Uterus (tissue), 4 donors: ENCODE data around the gene ZNF784. TPM values are rescaled to one million over a fixed set of nuclear protein-coding genes. Genes with fewer than 3 reads are reported as not detected.
"Not testable (repeated sequence)": the region's sequence is repeated elsewhere in the genome, so short reads cannot be mapped to it uniquely, and the experiment has no call there.

ENCODE experiments used
- DNase-seq, 2 donors: peaks; one replicate each; pipeline ENCODE4 v3.0.0-alpha.2; 2019 to 2020
- H3K27ac ChIP-seq, 2 donors: fragments of 200-600 bp; sonication (generic); 1 replicate in 1 of 2; 2 replicates in 1 of 2; pipeline ENCODE4 v1.5.1; 2016 to 2018
- H3K27me3 ChIP-seq, 2 donors: fragments of 200-600 bp; sonication (generic); one replicate each; pipeline ENCODE4 v1.5.1; 2018 to 2019; ENCODE audit warnings: control low read depth in 1 of 2
- H3K36me3 ChIP-seq, 2 donors: fragments of 200-600 bp; sonication (generic); one replicate each; pipeline ENCODE4 v1.5.1; 2019; ENCODE audit warnings: control low read depth in 1 of 2
- H3K4me1 ChIP-seq, 2 donors: fragments of 200-600 bp; sonication (generic); one replicate each; pipeline ENCODE4 v1.5.1; 2018 to 2019; ENCODE audit warnings: control low read depth in 1 of 2
- H3K4me3 ChIP-seq, 2 donors: fragments of 200-600 bp; sonication (generic); 1 replicate in 1 of 2; 2 replicates in 1 of 2; pipeline ENCODE4 v1.5.1; 2018 to 2019; ENCODE audit warnings: mild to moderate bottlenecking in 1 of 2
- H3K9me3 ChIP-seq, 2 donors: fragments of 200-600 bp; sonication (generic); one replicate each; pipeline ENCODE4 v1.5.1; 2019; ENCODE audit warnings: control low read depth in 1 of 2
- POLR2A ChIP-seq, 2 donors: fragments of 450-650 bp; IDR thresholded peaks; one replicate each; pipeline ENCODE4 v1.6.1; 2016; ENCODE audit warnings: antibody characterized with exemption in 2 of 2, mild to moderate bottlenecking in 1 of 2, moderate library complexity in 1 of 2
- intact Hi-C: fragments of 100-400 bp; cut with DNase I; formaldehyde crosslinking; loops from one replicate; pipeline ENCODE4 v1.15.1; 2023; ENCODE audit warnings: low total_unique reads
- total RNA-seq, 4 donors: library from RNA; depleted of rRNA in 3 of 4; stranded (reverse); fragments of >200 nt in 3 of 4; gene quantifications; one replicate each; pipeline versions ENCODE4 v1.1.0 to v1.2.4, GENCODE V29; 2014 to 2023
- TF ChIP-seq, protein P1 (sequence below), 4 experiments: fragments of 200-600 bp in 2 of 4; fragments of 450-650 bp in 2 of 4; sonication (generic) in 2 of 4; IDR thresholded peaks; one replicate each; pipeline ENCODE4 v1.5.1; 2016 to 2019; ENCODE audit warnings: antibody characterized with exemption in 4 of 4, mild to moderate bottlenecking in 2 of 4, moderate library complexity in 1 of 4
- donor health status: DM: yes; HTN: yes; CAD: no.

The ZNF784 gene
- total RNA-seq, 4 donors from 2014 or later, result 4.1 to 9.6 (median 7.4) TPM

- no peak for TF ChIP-seq POLR2A (IDR thresholded peaks at IDR 0.05)
- TF ChIP-seq, protein P1, sequence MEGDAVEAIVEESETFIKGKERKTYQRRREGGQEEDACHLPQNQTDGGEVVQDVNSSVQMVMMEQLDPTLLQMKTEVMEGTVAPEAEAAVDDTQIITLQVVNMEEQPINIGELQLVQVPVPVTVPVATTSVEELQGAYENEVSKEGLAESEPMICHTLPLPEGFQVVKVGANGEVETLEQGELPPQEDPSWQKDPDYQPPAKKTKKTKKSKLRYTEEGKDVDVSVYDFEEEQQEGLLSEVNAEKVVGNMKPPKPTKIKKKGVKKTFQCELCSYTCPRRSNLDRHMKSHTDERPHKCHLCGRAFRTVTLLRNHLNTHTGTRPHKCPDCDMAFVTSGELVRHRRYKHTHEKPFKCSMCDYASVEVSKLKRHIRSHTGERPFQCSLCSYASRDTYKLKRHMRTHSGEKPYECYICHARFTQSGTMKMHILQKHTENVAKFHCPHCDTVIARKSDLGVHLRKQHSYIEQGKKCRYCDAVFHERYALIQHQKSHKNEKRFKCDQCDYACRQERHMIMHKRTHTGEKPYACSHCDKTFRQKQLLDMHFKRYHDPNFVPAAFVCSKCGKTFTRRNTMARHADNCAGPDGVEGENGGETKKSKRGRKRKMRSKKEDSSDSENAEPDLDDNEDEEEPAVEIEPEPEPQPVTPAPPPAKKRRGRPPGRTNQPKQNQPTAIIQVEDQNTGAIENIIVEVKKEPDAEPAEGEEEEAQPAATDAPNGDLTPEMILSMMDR (IDR thresholded peaks at IDR 0.05), result no peak
- DNase-seq, result no peak
- H3K4me3 ChIP-seq, result peak overlapping the region in 1 of 2 donors; percentile 77
- no peaks in the 10 kb centered on the region for H3K4me1 ChIP-seq
- H3K27ac ChIP-seq, result peak overlapping the region; percentile 90 to 95
- intact Hi-C loops, result no loop called here
- no peaks in the 10 kb centered on the region for H3K27me3 ChIP-seq
- H3K36me3 ChIP-seq, result no peaks in the 10 kb centered on the region
- H3K9me3 ChIP-seq, result no peaks in the 10 kb centered on the region
These were observed 45.3 kb downstream of the ZNF784 start for GRCh38 chr19:55578761-55579747.

DNA sequence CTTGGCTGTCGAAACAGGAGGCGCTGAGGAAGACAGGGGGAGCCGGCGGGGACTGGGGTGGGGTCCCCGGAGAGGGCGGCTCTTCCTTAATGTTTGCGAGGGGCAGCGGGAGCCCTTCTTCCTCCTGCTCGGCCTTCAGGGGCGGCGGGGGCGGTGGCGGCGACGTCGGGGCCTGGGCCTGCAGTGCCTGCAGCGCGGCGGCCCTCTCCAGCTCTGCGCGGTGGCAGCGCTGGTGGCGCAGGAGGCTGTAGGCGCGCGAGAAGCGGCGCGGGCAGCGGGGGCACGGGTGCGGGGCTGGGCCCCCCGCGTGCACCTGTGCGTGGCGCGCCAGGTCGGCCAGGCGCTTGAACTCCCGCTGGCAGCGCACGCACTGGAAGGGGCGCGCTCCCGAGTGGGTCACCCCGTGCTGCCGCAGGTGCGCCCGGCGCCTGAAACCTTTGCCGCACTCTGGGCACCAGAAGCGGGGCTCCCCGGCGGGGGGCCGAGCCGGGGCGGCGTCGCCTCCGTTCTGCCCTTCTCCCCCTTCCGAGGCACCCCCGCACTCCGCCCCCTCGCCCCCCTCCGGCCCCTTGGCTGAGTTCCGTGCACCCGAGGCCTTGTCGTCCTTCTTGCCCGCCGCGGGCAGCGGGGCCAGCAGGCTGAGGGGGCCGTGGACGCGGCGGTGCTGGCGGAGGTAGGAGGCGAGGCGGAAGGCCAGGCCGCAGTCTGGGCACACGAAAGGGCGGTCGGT, 46.2 kb downstream of the ZNF784 start:
- TF ChIP-seq POLR2A (IDR thresholded peaks at IDR 0.05), result no peak
- TF ChIP-seq, protein P1 (IDR thresholded peaks at IDR 0.05), result no peak
- Histone ChIP-seq H3K4me3 (no peak overlapping the region), H3K27ac (no peak overlapping the region), H3K27me3 (no peaks in the 10 kb centered on the region), H3K9me3 (no peaks in the 10 kb centered on the region), H3K36me3 (no peaks in the 10 kb centered on the region), H3K4me1 (no peaks in the 10 kb centered on the region)
- intact Hi-C loops, result no loop called here
- DNase-seq, result no peak

DNA sequence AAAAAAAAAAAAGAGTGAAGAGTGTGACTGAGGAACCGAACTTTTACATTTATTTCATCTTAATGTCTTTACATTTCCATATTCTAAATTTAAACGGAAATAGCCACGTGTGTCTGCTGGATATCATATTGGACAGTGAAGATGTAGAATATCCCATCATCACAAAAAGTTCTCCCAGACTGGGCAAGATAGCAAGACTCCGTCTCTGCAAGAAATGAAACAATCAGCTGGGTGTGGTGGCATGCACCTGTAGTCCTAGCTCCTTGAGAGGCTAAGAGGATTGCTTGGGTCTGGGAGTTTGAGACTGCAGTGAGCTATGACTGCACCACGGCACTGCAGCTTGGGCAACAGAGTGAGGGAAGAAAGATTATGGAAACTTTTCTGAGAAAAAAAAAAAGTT, 47.6 kb downstream of the ZNF784 start:
- TF ChIP-seq POLR2A (IDR thresholded peaks at IDR 0.05), result no peak
- TF ChIP-seq, protein P1 (IDR thresholded peaks at IDR 0.05), result no peak
- no peaks in the 10 kb centered on the region for H3K36me3 ChIP-seq
- no peak for DNase-seq
- H3K4me1 ChIP-seq, result no peaks in the 10 kb centered on the region
- H3K27me3 ChIP-seq, result no peaks in the 10 kb centered on the region
- no peaks in the 10 kb centered on the region for H3K9me3 ChIP-seq
- H3K4me3 ChIP-seq, result no peak overlapping the region
- H3K27ac ChIP-seq, result no peak overlapping the region
- intact Hi-C loops, result no loop called here

- H3K4me3 ChIP-seq, H3K36me3 ChIP-seq, H3K27ac ChIP-seq, H3K4me1 ChIP-seq, H3K9me3 ChIP-seq, intact Hi-C loops, H3K27me3 ChIP-seq, DNase-seq: not testable (repeated sequence)
These were observed 50.4 kb downstream of the ZNF784 start for GRCh38 chr19:55573929-55574328.

Other genes with a start within 250 kb of the ZNF784 start
- gene TMEM190, start 247.7 kb downstream of the ZNF784 start, total RNA-seq, result 1 to 10 TPM in 1 of 4 donors, not detected in 3; 1.1 TPM
- gene TMEM238, start 240.3 kb downstream of the ZNF784 start, total RNA-seq, result 1 to 10 TPM in 1 of 4 donors, under 1 TPM in 1, not detected in 2; 0.83 to 2.3 TPM
- 1,000 to 10,000 TPM in 1 of 4 donors, 100 to 1,000 TPM in 2, 10 to 100 TPM in 1; 20.7 to 1,084 (median 431) TPM for gene RPL28, start 238.6 kb downstream of the ZNF784 start, total RNA-seq
- gene UBE2S, start 216.8 kb downstream of the ZNF784 start, total RNA-seq, result 100 to 1,000 TPM in 1 of 4 donors, 10 to 100 TPM in 2, 1 to 10 TPM in 1; 3.2 to 141 (median 21.5) TPM
- not detected for gene SHISA7, start 181.3 kb downstream of the ZNF784 start, total RNA-seq
- gene ISOC2, start 162.9 kb downstream of the ZNF784 start, total RNA-seq, result 10 to 100 TPM in 3 of 4 donors, 1 to 10 TPM in 1; 1.2 to 78.6 (median 23.8) TPM
- gene C19orf85, start 159.8 kb downstream of the ZNF784 start, total RNA-seq, result not detected
- 10 to 100 TPM in 2 of 4 donors, 1 to 10 TPM in 1, not detected in 1; 1.0 to 29.5 (median 11.9) TPM for gene ZNF628, start 147.9 kb downstream of the ZNF784 start, total RNA-seq
- gene NAT14, start 139.4 kb downstream of the ZNF784 start, total RNA-seq, result 10 to 100 TPM; 16.8 to 44.3 (median 19.6) TPM
- gene SSC5D, start 136.1 kb downstream of the ZNF784 start, total RNA-seq, result 10 to 100 TPM in 3 of 4 donors, 1 to 10 TPM in 1; 5.0 to 50.8 (median 36.0) TPM
- gene SBK2, start 87.4 kb downstream of the ZNF784 start, total RNA-seq, result not detected
- gene SBK3, start 79.0 kb downstream of the ZNF784 start, total RNA-seq, result under 1 TPM in 2 of 4 donors, not detected in 2; 0.34 to 0.35 TPM
- 10 to 100 TPM in 1 of 4 donors, 1 to 10 TPM in 1, not detected in 2; 4.4 to 21.9 TPM for gene ZNF579, start 43.7 kb downstream of the ZNF784 start, total RNA-seq
- gene FIZ1, start 25.0 kb downstream of the ZNF784 start, total RNA-seq, result 10 to 100 TPM in 1 of 4 donors, 1 to 10 TPM in 1, under 1 TPM in 2; 0.26 to 19.3 (median 2.4) TPM
- 10 to 100 TPM in 3 of 4 donors, 1 to 10 TPM in 1; 5.4 to 20.4 (median 14.6) TPM for gene ZNF524, start 24.3 kb downstream of the ZNF784 start, total RNA-seq
- gene ZNF865, start 18.9 kb downstream of the ZNF784 start, total RNA-seq, result 10 to 100 TPM in 1 of 4 donors, 1 to 10 TPM in 2, not detected in 1; 2.0 to 24.2 (median 3.2) TPM
- 10 to 100 TPM in 3 of 4 donors, 1 to 10 TPM in 1; 4.8 to 69.8 (median 19.1) TPM for gene ZNF580, start 16.4 kb upstream of the ZNF784 start, total RNA-seq
- gene ZNF581, start 19.1 kb upstream of the ZNF784 start, total RNA-seq, result 10 to 100 TPM in 3 of 4 donors, 1 to 10 TPM in 1; 2.8 to 30.3 (median 12.8) TPM
- 10 to 100 TPM in 1 of 4 donors, 1 to 10 TPM in 3; 2.9 to 25.0 (median 6.7) TPM for gene CCDC106, start 23.6 kb upstream of the ZNF784 start, total RNA-seq
- 100 to 1,000 TPM in 1 of 4 donors, 10 to 100 TPM in 2, 1 to 10 TPM in 1; 10.0 to 165 (median 58.1) TPM for gene U2AF2, start 30.5 kb upstream of the ZNF784 start, total RNA-seq
- 10 to 100 TPM; 27.9 to 88.4 (median 51.7) TPM for gene EPN1, start 50.7 kb upstream of the ZNF784 start, total RNA-seq
- under 1 TPM in 1 of 4 donors, not detected in 3; 0.28 TPM for gene NLRP9, start 113.8 kb upstream of the ZNF784 start, total RNA-seq
- not detected for gene RFPL4A, start 134.5 kb upstream of the ZNF784 start, total RNA-seq
- gene RFPL4AL1, start 144.6 kb upstream of the ZNF784 start, total RNA-seq, result not detected
- gene NLRP11, start 207.4 kb upstream of the ZNF784 start, total RNA-seq, result under 1 TPM in 1 of 4 donors, not detected in 3; 0.28 TPM
- gene NLRP4, start 212.0 kb upstream of the ZNF784 start, total RNA-seq, result 1 to 10 TPM in 1 of 4 donors, not detected in 3; 1.5 TPM